NT2/D1 (cell line): ENCODE results near the gene CGB1.
"Not testable (repeated sequence)": the region's sequence is repeated elsewhere in the genome, so short reads cannot be mapped to it uniquely, and the experiment has no call there.

ENCODE experiments used
- SUZ12 ChIP-seq: IDR thresholded peaks from 2 replicates; pipeline ENCODE4 v1.6.1; 2011; ENCODE audit not compliant: insufficient read length, insufficient read depth; ENCODE audit errors: extremely low read depth
- YY1 ChIP-seq: IDR thresholded peaks from 2 replicates; pipeline ENCODE4 v1.6.1; 2011; ENCODE audit not compliant: insufficient read length, insufficient read depth
- ZNF274 ChIP-seq: IDR thresholded peaks from 2 replicates; pipeline ENCODE4 v1.6.1; 2011; ENCODE audit warnings: mild to moderate bottlenecking, low read depth, low read length

DNA sequence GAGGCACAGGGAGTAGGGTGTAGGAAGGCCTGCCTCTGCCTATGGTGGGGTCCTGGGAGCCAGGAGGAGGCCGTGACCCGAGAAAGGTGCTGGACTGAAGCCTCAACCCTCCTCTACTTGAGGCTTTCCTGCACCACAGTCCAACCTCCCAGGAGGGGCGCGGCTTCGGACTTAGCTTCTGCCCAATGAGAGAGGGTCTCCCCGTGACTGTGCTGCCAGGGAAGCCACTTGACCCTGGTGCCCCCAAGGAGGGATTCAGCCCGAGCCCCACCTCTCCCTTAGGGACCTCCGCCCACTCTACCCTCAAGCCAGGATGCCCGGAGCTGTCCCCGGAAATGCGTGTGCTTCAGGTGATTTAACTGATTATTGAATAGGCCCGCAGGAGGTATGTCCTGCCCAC, 12.3 kb upstream of the CGB1 start, which contains the start of gene CGB8:
- TF ChIP-seq YY1, SUZ12, ZNF274: not testable (repeated sequence)
